Central memory CD8-positive, alpha-beta T cell (primary cell): ENCODE measurements around the gene CCDC192.
"Not testable (repeated sequence)": the region's sequence is repeated elsewhere in the genome, so short reads cannot be mapped to it uniquely, and the experiment has no call there.

Experiments
- ATAC-seq: fragments of 150-1000 bp; cut with Tn5 transposase; replicated peaks from 2 replicates; pipeline ENCODE4 v1.10.0; 2022; ENCODE audit warnings: mild to moderate bottlenecking, moderate FRiP score, moderate number of reproducible peaks; ENCODE audit not compliant: poor library complexity, severe bottlenecking; ENCODE audit errors: extremely low read depth
- DNase-seq, 2 donors: peaks; one replicate each; pipeline ENCODE4 v3.0.0; 2021; ENCODE audit warnings: low spot score in 2 of 2
- H3K27ac Mint-ChIP-seq: one replicate; pipeline ENCODE4 v1.8.0; 2022; ENCODE audit warnings: low read depth, mild to moderate bottlenecking, moderate library complexity, mixed read lengths
- H3K27me3 Mint-ChIP-seq: one replicate; pipeline ENCODE4 v1.8.0; 2022; ENCODE audit warnings: mixed read lengths
- H3K36me3 Mint-ChIP-seq: one replicate; pipeline ENCODE4 v1.8.0; 2022; ENCODE audit warnings: mild to moderate bottlenecking, moderate library complexity, mixed read lengths; ENCODE audit not compliant: insufficient read depth
- H3K4me1 Mint-ChIP-seq: one replicate; pipeline ENCODE4 v1.8.0; 2022; ENCODE audit warnings: mixed read lengths
- H3K4me3 Mint-ChIP-seq: one replicate; pipeline ENCODE4 v1.8.0; 2022; ENCODE audit warnings: mild to moderate bottlenecking, moderate library complexity, mixed read lengths
- H3K9me3 Mint-ChIP-seq: one replicate; pipeline ENCODE4 v1.8.0; 2022; ENCODE audit warnings: mixed read lengths

Gene CCDC192

GRCh38 chr5:127830157-127830556, 127.0 kb downstream of the CCDC192 start:
- H3K36me3 Mint-ChIP-seq: no peaks in the 10 kb centered on the region
- no peaks in the 10 kb centered on the region for H3K4me1 Mint-ChIP-seq
- ATAC-seq (no peak), DNase-seq (no peak)
- no peaks in the 10 kb centered on the region for H3K9me3 Mint-ChIP-seq
- H3K4me3 Mint-ChIP-seq: no peak overlapping the region
- H3K27ac Mint-ChIP-seq: no peak overlapping the region
- peaks cover 46% of the 10 kb centered on the region for H3K27me3 Mint-ChIP-seq

GRCh38 chr5:127830829-127831598, 127.8 kb downstream of the CCDC192 start:
- Mint-ChIP-seq H3K9me3 (no peaks in the 10 kb centered on the region), H3K27ac (no peak overlapping the region), H3K36me3 (no peaks in the 10 kb centered on the region), H3K4me1 (no peaks in the 10 kb centered on the region), H3K4me3 (no peak overlapping the region), H3K27me3 (peaks cover 46% of the 10 kb centered on the region)
- ATAC-seq (no peak), DNase-seq (no peak)

DNA sequence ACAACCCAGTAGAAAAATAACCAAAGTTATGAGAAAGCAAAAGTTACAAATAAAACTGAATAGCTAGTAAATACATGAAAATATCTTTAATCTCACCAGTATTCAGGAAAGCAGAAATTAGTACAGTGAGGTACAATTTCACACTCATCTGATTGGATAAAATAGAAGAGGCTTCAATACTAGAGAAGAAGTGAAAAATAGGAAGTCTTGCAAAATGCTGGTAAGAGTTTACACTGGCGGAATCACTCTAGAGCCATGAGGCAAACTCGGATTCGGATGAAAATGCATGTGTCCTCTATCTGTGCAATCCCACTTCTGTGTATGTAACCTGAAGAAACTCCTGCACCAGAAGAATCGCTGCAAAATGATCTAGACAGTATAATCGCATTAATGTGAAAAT, 128.9 kb downstream of the CCDC192 start:
- no peaks in the 10 kb centered on the region for H3K4me1 Mint-ChIP-seq
- no peak for DNase-seq
- H3K9me3 Mint-ChIP-seq: no peaks in the 10 kb centered on the region
- H3K4me3 Mint-ChIP-seq: no peak overlapping the region
- no peak for ATAC-seq
- H3K27me3 Mint-ChIP-seq: peaks cover 46% of the 10 kb centered on the region
- no peak overlapping the region for H3K27ac Mint-ChIP-seq
- H3K36me3 Mint-ChIP-seq: no peaks in the 10 kb centered on the region

GRCh38 chr5:127834094-127834531, 130.9 kb downstream of the CCDC192 start:
- Mint-ChIP-seq H3K27me3 (peaks cover 26% of the 10 kb centered on the region), H3K4me3 (no peak overlapping the region), H3K4me1 (no peaks in the 10 kb centered on the region), H3K36me3 (no peaks in the 10 kb centered on the region), H3K27ac (no peak overlapping the region), H3K9me3 (no peaks in the 10 kb centered on the region)
- DNase-seq: no peak
- ATAC-seq: no peak

DNA sequence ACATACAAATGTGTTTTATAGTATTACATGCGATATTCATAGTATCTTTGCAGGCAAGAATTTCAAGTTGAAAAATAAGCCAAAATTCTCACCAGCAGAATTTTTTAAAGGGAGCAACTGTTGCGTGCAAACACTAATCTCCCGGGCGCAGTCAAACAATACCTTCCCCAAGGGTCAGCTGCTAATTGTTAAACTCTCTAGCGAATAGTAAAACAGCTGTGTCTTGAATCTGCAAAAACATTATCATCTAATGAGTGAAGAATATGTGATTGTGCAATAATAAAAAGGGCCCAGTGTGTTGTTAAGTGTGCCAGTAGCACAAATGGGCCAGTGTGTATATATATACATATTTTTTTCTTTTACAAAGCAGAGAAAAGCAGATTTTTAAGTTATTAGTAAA, 131.4 kb downstream of the CCDC192 start:
- no peaks in the 10 kb centered on the region for H3K9me3 Mint-ChIP-seq
- peaks cover 1% of the 10 kb centered on the region for H3K36me3 Mint-ChIP-seq
- no peak overlapping the region for H3K27ac Mint-ChIP-seq
- H3K27me3 Mint-ChIP-seq: peaks cover 24% of the 10 kb centered on the region
- H3K4me3 Mint-ChIP-seq: no peak overlapping the region
- no peak for ATAC-seq
- no peak for DNase-seq
- no peaks in the 10 kb centered on the region for H3K4me1 Mint-ChIP-seq

GRCh38 chr5:127838661-127839060, 135.5 kb downstream of the CCDC192 start:
- Mint-ChIP-seq H3K27ac (no peak overlapping the region), H3K36me3 (peaks cover 1% of the 10 kb centered on the region), H3K4me1 (no peaks in the 10 kb centered on the region), H3K9me3 (no peaks in the 10 kb centered on the region), H3K27me3 (peaks cover 9% of the 10 kb centered on the region), H3K4me3 (no peak overlapping the region)
- DNase-seq: no peak
- no peak for ATAC-seq

DNA sequence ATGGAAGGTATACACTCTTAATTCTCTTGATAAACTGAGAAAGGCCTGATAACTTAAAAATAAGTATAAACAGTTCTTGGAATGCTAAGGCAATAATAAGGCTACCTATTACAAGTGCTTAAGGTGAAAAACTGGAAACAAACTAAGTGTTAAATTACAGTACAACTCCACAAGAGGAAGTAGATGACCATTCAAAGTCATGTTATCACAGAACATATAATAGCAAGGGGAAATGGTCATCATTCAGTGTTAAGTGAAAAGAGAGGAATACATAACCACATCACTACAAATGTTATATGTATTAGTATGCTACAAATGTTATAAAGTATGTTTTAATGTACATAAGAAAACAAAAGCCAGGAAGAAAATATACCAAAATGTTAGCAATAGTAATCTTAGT, 135.9 kb downstream of the CCDC192 start:
- H3K9me3 Mint-ChIP-seq: no peaks in the 10 kb centered on the region
- H3K36me3 Mint-ChIP-seq: peaks cover 1% of the 10 kb centered on the region
- H3K27me3 Mint-ChIP-seq: peaks cover 5% of the 10 kb centered on the region
- no peak for ATAC-seq
- no peaks in the 10 kb centered on the region for H3K4me1 Mint-ChIP-seq
- no peak overlapping the region for H3K4me3 Mint-ChIP-seq
- no peak for DNase-seq
- no peak overlapping the region for H3K27ac Mint-ChIP-seq

GRCh38 chr5:127839496-127840197, 136.5 kb downstream of the CCDC192 start:
- no peaks in the 10 kb centered on the region for H3K4me1 Mint-ChIP-seq
- no peak overlapping the region for H3K4me3 Mint-ChIP-seq
- H3K27ac Mint-ChIP-seq: no peak overlapping the region
- DNase-seq (no peak), ATAC-seq (no peak)
- no peaks in the 10 kb centered on the region for H3K9me3 Mint-ChIP-seq
- H3K36me3 Mint-ChIP-seq: peaks cover 1% of the 10 kb centered on the region
- peaks cover 6% of the 10 kb centered on the region for H3K27me3 Mint-ChIP-seq

DNA sequence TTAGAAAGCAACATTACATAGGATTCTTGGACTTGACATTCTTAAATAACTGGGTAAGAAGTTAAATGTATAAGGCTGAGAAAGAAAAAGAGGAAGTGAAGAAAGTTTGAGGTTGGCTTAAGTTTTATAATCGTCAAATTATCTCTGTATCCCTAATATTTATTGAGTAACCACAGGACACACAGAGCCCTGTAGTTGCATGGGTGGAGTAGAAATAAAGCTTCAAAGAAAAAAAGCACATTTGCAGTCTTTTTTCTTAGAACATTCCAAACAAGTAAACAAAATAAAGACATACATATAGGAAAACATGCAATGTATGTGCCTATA, 137.0 kb downstream of the CCDC192 start:
- ATAC-seq (no peak), DNase-seq (no peak)
- H3K4me1 Mint-ChIP-seq: no peaks in the 10 kb centered on the region
- H3K4me3 Mint-ChIP-seq: no peak overlapping the region
- H3K27me3 Mint-ChIP-seq: peaks cover 9% of the 10 kb centered on the region
- peaks cover 1% of the 10 kb centered on the region for H3K36me3 Mint-ChIP-seq
- no peak overlapping the region for H3K27ac Mint-ChIP-seq
- H3K9me3 Mint-ChIP-seq: no peaks in the 10 kb centered on the region

DNA sequence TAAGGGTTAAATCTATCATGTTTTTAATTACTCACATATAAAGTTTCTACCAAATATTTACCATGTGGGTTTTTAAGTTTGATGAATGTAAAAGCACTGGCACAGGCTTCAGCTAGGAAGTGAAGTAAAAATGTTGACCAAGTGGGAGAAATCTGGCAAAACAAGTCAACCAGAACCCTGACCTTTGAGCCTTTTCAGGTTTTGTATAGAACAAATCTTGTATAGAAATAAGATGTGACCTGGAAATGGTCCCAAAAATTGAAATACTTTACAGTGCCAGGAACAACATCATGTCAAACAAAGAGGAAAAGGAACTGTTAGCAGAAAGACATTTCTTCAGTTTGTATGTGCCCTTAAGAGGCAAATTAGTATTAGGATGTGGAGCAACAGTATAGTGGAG, 137.6 kb downstream of the CCDC192 start:
- H3K36me3 Mint-ChIP-seq: peaks cover 1% of the 10 kb centered on the region
- H3K4me1 Mint-ChIP-seq: no peaks in the 10 kb centered on the region
- no peak overlapping the region for H3K27ac Mint-ChIP-seq
- H3K9me3 Mint-ChIP-seq: no peaks in the 10 kb centered on the region
- no peak for DNase-seq
- no peak for ATAC-seq
- peaks cover 9% of the 10 kb centered on the region for H3K27me3 Mint-ChIP-seq
- H3K4me3 Mint-ChIP-seq: no peak overlapping the region

DNA sequence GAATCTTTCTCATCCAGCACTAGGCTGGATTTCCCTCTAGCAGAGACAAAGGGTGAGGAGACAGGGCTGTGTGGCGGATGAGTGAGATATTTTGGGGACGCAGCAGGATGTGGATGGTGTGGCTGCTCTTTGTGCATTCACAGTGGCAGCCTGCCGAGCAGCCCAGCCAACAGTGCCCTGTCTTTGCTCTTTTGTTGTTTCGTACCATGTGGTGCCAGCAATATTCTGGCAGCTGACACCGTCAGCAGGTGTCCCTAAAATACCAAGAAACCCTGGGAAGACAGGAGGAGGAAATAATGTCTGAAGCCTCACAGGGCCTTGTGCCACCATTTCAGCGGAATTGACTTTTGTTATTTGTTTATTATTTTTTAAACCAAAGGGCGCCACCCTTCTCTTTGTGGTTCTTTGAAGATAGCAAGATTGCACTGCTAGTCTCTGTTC, 141.4 kb downstream of the CCDC192 start:
- peaks cover 9% of the 10 kb centered on the region for H3K27me3 Mint-ChIP-seq
- no peaks in the 10 kb centered on the region for H3K9me3 Mint-ChIP-seq
- H3K36me3 Mint-ChIP-seq: no peaks in the 10 kb centered on the region
- DNase-seq (no peak), ATAC-seq (no peak)
- no peaks in the 10 kb centered on the region for H3K4me1 Mint-ChIP-seq
- H3K27ac Mint-ChIP-seq: no peak overlapping the region
- H3K4me3 Mint-ChIP-seq: no peak overlapping the region

GRCh38 chr5:127846884-127847283, 143.7 kb downstream of the CCDC192 start:
- no peak for DNase-seq
- Mint-ChIP-seq H3K27me3 (peaks cover 9% of the 10 kb centered on the region), H3K9me3 (no peaks in the 10 kb centered on the region), H3K27ac (no peak overlapping the region), H3K4me3 (no peak overlapping the region), H3K36me3 (no peaks in the 10 kb centered on the region), H3K4me1 (no peaks in the 10 kb centered on the region)
- ATAC-seq: no peak

DNA sequence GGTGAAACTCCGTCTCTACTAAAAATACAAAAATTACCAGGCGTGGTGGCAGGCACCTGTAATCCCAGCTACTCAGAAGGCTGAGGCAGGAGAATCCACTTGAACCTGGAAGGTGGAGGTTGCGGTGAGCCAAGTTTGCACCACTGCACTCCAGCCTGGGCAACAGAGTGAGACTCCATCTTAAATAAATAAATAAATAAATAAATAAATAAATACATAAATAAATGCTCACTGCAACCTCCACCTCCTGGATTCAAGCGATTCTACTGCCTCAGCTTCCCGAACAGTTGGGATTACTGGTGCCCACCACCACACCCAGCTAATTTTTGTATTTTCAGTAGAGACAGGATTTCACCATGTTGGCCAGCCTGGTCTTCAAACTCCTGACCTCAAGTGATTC, 144.4 kb downstream of the CCDC192 start:
- not testable (repeated sequence) for H3K4me3 Mint-ChIP-seq, DNase-seq, H3K27me3 Mint-ChIP-seq, H3K4me1 Mint-ChIP-seq, H3K36me3 Mint-ChIP-seq, H3K27ac Mint-ChIP-seq, ATAC-seq, H3K9me3 Mint-ChIP-seq
